CD1c-positive myeloid dendritic cell (primary cell): ENCODE data around the gene SYNPR.

ENCODE experiments used
- DNase-seq: peaks from one replicate; pipeline ENCODE4 v3.0.0-alpha.2; 2016; ENCODE audit errors: extremely low spot score

Gene SYNPR

DNA sequence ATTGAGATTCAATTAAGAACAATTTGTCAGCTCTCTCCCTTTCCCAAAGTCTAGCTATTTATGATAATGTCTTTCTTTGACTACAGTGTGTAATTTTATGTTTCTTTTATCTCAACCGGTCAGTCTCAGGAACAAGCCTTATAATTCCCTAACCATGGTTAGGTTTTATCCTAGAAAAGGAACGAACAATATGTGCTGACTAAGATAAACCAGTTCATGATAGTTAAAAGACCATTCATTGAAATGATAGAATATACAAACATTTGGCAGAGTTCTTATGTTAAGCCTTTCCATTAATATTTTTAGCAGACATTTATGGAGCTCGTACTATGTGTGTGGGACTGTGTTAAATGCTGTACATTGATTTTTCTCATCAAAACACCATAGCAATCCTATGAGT lies 106.3 kb downstream of the SYNPR start:
- no peak for DNase-seq

DNA sequence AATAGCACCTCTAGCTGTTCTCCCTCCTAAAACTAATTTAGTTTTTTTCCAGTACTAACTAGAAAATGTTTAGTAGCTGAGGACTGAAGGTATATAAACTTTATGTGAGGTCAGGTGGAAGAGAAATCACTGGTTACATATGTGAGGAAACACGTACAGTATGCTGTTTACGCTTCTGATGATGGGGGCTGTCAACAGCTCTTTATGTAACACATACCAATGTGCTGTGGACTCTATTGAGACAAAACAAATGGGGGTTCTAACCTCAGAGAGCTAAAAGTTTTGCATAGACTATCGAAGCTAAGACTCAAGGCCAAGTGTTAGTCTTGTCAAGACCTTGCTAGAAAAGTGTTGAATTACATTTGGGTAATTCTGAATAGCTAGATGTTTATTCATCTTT lies 107.5 kb downstream of the SYNPR start:
- no peak for DNase-seq

DNA sequence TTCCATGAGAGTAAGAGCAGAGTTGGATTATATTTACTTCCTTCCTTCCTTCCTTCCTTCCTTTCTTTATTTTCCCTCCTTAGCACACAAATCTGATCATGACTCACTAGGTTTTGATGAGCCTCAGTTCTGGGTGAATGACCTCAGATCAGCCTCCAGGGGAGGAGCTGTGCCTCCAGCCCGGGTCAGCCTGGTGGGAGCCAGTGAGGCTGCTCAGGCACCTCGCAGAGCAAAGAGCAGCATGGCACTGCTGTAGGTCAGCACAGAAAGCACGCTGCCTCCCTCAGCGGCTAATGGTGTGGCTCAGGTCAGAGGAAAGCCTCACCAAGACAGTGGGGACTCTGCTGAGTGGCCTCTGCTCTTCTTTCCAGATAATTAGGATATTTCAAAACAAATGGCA lies 108.5 kb downstream of the SYNPR start:
- no peak for DNase-seq

DNA sequence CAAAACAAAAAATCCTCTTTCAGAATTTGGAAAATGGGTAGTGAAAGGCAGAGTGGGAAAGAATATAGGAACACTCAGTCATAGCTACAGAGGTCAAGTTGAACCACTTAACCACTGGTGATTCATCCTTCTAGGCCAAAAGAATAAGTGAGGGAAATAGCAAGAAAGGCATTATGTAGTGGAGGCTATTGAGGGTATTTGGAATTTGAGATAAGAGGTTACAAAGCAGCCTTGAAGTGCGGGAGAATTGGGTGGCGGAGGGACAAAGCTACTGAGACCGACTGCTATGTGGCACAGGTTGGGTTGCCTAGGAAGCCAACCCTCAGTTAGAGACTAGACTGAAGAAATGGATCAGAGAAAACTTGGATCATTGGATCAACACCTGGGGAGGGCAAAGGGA lies 109.5 kb downstream of the SYNPR start:
- DNase-seq: no peak

DNA sequence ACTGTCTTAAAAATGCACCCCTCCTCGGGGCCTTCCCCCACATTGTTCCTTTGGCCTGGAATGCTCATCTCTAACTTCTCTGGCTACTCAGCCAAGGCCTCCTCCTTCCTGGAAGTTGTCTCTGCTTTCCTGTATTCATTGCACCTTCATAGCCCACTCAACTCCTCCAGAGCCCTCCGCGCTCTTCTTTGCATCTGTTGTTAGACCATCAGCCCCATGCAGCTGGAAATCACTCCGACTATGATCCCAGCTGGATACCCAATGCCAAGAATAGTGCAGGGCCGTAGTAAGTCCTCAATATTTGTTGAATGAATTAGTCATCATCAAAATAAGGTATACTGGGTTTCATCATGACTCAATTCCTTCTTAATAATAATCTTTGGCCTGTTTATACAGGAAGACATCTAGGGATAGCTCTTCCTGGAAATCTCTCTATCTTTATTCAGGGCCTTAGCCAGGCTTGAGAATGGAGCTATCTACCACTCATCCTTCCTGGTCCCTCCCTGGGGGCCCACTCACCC lies 112.7 kb downstream of the SYNPR start:
- no peak for DNase-seq

DNA sequence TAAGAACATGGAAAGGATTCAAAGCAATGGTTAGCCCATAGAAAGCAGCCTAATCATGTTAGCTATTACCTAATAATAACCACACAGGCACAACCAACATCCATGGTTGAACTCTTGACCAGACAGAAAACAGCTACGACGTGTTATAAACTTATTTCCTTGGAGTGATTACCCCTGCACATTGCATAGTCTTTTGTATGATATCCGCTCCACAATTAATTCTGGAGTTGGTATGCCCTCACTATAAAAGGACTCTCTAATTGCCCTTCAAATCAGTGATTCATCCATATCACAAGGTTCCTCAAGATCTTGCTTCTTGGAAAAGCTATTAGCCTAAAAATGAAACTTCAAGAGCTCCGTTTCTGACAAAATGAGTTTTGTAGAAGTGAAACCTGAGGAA lies 117.9 kb downstream of the SYNPR start:
- DNase-seq: no peak

DNA sequence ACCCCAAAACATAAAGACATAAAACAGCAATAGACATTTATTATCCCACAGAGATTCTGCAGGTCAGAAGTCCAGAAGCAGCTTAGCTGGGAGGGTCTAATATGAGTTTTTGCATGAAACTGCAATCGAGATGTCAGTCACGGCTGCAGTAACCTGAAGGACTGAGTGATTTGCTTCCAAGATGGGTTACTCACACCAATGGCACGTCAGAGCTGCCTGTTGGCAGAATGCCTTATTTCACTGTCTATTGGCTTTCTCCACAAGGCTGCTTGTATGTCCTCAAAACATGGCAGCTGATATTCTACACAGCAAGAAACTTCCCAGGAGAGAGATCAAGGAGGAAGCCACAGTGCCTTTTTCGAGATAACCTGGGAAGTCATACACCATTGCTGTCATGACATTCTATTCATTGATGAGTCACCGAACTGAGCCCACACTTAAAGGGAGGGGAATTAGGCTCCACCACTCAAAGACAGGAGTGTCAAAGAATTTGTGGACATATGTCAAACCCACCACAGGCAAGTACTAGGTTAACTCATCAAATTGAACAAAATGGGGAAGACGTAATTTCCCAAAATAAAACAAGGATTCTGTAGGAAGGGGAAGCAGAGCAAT lies 122.2 kb downstream of the SYNPR start:
- no peak for DNase-seq

DNA sequence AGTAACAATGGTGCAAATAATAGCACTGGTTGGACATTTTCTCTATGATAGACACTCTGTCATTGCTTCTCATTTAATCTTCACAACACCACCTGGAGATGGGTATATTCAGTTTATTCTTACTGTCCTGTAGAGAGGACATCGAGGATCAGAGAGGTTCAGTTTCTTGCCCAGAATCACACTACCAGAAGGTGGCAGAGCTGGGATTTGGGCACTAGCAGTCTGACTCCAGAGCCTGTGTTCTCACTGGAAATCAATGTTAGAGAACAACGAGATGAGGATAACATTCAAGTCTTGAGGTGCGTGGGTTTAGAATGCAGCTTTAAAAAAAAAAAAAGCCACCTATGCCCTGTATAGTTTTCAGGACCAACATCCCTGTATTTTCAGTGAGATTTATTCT lies 127.8 kb downstream of the SYNPR start:
- no peak for DNase-seq

DNA sequence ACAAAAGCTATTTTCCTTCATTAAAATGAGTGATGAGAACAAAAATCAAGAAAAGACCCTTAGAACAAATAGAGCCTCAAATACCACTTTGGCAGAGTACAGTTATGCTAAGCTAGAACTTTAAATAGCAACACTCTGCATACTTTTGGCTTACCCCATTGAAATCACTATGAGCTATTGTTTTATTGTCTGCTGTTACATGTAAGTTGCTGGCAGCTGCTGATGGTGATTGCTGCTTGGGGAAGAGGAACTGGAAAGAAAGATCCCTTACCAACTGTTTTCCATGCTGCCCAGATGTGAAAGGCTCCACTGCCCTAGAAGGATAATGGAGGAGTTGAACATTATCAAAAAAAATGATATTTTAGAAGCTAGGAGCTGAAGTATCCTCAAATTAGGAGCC lies 135.4 kb downstream of the SYNPR start:
- DNase-seq: no peak

DNA sequence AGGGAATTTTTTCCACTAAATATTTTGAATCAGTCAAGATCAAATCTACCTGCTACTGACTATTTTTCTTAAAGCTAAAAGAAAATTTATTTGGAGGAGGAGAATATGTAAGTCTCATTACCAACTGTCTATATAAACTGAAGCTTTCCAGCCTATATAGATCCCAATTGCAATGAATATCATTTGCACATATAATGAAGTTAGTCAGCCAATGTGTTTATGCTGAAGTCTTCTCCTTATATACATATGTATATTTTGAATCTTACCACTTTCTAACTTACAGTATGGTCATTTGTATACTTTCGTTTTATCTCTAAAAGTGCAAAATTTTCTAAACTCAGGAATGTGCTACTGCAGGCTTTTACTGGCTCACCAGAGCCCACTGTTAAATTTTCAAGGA lies 136.5 kb downstream of the SYNPR start:
- DNase-seq: no peak

DNA sequence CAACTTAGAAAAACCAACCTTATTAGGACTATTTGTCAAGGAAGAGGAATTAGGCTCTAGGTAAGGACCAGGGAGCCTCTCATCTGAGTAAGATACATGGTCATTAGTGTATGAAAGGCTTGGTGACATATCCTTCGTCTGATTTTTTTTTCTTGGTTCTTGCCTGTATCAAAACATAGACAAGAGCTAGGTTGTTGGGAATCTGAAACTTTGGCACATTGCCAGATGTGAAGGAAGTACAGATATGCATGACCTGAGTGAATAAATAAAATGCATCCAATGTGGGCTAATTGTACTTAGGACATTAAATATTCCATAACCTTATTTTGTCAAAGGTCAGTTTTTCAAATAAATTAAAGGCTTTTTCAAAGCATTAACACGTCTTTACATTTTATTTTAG lies 151.8 kb downstream of the SYNPR start:
- DNase-seq: no peak

DNA sequence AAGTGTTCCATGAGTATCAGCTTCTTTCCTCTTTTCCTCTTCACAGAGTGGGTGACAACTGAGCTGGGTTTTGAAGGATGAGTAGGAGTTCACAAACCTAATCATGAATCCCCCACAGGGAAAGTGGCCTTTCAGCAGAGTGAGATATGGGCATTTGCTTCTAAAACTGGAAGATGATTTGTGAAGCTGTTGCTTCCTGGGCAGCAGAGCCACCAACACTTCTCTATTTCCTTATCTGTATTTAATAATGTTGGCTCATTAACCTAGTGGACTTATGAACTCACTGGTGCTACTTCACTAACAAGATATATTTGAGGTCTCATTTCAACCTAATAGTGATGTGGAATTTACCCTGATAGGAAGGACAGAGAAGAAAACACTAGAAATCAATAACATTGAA lies 152.8 kb downstream of the SYNPR start:
- DNase-seq: no peak

DNA sequence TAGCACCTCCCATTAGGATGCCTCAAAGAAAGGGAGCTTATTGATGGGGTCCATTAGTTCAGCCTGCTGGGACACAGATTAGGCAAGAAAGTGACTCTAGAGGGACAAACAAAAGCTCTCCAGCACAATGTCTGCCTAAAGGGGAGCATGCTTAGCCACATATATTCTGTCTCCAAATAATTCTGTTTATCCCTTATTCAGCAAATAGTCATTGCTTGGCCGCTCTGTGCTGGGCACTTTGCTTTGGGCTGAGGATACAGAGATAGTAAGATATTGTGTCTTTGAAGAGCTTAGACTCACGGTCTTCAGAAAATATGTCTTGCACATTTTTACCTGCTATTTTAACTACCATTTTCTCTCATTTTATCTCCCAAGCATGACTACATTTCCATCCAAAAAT lies 159.8 kb downstream of the SYNPR start:
- DNase-seq: no peak

DNA sequence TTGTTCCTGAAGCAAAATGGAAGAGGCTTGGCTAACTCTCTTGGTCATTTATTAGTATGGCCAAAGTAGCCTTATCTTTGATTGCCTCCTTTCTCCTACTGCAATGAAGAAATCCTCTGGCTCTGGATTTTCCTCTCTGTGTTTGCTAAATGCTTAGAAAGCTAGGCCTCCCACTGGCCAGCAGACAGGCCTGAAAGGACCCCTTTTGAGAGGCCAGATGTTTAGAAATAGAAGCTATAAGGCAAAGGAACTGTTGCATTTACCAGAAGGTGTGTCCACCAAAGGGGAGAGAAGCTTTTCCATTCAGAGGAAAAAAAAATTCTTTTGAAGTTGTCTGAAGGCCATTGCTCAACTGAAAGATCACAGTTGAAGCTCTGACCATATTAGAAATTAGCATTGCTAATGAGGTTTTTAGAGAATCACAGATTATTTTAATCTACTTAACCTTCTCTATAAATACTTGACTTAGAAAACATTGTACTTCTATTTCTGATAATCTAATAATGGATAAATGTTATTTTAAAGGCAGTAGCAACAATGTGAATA lies 160.8 kb downstream of the SYNPR start:
- DNase-seq: no peak

DNA sequence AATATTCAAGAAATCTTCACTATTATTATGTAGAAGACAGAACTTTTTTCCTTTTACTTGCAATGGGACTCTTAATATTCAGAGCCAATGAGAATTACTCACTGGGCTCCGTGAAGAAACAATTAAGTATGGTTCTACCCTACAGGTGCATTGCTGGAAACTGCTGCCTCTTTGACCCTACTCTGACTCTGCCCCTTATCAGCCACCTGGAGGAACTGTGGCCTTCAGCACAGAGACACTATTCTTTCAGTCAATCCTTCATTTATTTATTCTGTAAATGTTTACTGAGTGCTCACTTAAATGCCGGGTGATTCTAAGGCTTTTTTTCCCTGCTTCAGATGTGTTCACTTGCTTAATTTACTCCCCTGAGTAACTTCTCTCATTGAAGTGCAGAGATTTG lies 163.2 kb downstream of the SYNPR start:
- DNase-seq: no peak

DNA sequence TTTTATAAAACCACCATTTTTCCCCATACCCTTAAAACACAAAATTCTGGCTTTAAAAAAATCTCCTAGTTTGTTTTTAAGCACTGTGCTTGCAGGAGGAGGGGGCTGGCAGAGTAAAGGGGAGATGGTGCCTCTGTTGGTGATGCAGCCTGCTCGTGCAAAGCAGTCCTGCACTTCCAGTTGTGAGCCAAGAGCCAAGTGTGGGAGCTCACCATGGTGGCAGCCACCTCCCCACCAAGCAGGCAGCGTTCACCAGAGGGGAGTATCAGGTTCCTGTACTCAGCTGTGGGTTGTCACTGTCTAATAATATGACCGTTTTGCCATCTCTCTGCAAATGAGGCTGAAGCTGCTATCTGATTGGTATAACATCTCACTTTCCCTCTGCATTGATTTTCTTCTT lies 164.8 kb downstream of the SYNPR start:
- no peak for DNase-seq

DNA sequence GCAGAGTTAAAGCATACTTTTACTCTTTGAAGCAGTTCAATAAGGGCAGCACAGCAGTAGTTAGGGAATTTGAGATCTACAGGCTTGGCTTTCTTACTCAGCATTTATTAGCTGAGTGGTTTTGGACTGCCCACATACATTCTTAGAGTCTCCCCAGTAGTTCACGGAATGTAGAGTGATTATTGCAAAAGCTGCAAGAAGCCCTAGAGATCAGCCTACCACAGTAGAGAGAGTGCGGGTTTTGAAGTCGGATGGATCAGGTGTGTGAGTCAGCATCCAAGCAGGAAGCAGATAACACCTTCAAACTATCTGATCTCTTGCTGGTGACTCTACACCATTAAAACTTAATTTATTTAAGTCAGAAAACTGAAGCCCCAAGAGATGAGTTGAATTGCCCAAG lies 171.9 kb downstream of the SYNPR start:
- no peak for DNase-seq

DNA sequence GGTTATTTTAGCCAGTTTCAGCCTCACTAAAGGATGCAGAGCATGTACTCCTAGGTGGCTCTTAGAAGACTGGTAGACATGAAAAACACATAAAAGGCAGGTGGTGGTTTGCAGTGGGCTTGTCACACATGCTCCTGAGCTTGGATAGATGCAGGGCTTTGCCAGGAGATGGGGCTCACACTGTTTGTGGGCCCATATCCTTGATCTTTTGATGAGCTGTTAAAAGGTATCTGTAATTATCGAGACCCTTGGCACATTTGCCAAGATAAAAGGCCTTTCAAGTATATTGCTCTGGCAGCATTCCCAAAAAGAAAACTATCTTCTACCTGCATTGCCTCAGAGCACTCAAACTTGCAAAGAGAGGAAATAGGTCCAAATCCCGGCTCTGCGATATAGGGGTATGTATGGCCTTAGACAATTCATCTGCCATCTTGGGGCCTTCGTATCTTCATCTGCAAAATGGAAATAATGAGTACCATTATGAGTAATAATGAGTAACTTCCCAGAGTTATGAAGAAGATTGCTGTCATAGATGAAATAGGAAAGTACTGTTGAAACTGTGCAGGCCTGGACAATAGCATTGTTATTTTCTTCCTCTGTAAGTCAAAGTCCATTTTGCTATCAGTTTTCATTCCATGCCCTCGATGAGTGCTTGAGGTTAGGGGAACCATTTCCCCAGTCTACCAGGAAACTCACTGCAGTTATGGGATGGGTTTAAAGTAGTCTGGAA lies 172.7 kb downstream of the SYNPR start:
- DNase-seq: no peak

DNA sequence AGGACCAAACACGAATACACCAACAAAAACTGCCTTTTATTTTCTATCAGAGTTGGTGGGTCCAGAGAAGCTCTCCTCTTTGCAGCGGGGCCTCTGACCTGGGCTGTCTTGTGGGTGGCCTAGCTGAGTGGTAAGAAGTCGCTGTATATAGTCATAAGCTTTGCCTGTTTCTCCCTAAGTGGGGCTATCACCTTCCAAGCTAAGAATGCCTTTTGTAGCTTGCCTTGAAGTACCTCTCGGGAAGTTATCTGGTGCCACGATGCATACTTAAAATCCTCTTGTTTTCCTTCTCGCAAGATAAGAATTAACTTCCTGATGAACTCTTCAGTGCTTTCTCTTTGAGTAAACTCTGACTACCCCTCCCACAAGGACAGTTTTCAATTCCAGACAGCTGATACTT lies 178.8 kb downstream of the SYNPR start:
- no peak for DNase-seq

DNA sequence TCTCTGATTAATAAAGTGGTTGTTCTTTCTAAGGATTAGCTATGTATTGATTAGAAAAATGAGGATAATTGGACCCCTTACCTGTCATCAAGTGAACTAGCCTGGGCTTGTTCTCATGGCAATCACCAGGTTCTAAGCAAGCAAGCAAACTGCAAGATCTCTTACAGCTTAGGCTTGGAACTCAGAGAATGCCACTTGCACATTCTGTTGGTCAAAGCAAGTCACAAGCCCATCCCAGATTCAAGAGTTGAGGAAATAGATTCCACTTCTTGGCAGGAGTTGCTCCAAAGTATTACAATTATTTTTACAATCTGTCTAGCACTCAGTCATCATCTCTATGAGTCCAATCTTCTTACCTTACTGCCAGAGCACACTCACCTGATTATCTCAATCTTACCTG lies 180.3 kb downstream of the SYNPR start:
- DNase-seq: no peak

DNA sequence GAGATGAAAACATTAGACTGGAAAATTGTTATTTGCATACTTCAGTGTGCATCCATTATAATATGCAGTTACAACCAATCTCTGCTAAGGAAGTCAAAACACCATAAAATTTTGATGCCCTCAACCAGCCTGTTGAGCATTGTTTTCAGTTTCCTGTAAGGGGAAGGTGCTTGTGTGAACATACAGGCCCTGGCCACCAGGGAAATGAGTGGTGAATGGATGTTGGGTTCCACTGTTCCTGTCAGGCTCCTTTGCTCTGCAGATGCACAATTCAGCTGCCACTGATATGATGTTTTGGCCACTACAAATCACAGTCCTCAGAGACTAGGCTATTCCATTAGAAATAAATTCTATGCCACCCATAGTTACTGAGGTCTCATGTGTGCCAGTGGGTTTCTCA lies 184.6 kb downstream of the SYNPR start:
- no peak for DNase-seq

DNA sequence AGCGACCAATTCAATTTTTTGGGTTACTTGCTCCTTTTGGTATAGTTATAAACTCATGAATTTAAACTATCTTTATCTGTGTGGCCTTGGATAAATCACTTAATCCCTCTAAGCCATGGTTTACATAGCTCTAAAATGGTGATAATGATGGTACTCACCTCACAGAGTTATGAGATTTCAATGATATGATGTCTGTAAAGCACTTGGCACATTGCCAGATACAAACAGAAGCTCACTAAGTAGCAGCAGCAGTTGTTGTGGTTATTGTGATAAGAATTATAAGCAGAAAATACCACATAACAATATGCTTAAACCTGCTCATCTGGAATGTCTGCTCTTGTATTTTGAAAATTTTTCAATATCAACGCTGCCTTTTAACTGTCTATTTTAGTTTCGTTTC lies 189.3 kb downstream of the SYNPR start:
- no peak for DNase-seq

DNA sequence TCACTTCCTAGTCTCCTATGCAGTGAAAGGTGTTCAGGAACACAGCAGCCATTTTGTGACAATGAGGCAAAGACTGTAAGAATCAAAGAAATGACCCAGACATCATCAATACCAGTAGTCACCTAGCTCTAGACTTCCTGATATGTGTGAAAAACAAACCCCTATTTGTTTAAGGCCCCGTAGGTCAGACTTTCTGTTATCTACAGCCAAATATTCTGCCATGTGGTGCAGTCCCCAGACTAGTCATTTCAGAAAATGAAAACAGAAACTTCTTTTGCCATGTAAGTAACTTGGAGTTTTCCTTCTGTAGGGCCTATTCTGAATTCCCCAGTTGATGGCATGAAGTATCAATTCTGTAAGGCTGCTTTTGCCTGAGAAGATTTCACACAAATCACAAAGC lies 192.6 kb downstream of the SYNPR start:
- no peak for DNase-seq

DNA sequence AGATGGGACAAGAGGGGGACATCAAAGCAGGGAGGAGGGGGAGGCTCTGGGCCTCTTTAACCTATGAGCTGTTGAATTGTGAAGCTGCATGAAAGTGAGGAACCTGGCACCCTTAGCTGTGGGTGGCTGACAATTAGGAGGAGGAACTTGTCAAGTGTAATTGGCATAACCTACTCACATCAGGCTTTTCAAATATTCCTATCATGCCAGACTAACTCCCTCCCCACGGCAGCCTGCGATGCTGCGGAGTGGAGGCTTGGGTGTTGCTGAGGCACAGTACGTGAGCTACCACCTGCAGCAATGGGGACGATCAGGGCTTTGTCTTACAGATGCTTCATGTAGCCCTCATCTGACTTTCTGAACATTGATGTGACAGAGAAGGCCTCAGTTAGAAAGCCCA lies 193.7 kb downstream of the SYNPR start:
- no peak for DNase-seq
